Neural cell (in vitro differentiated cells): Measurements from ENCODE around the gene ZMYND11. TPM values are rescaled to one million over a fixed set of nuclear protein-coding genes. Genes with fewer than 3 reads are reported as not detected.

Experiments used
- H2AFZ ChIP-seq: fragments of 200-600, 300-800 bp; sonication (generic), shearing (Covaris generic); 2 replicates; pipeline ENCODE4 v1.6.0; 2014; ENCODE audit warnings: low read depth, mild to moderate bottlenecking, antibody characterized with exemption, low read length, moderate library complexity
- H3F3A ChIP-seq: fragments of 200-600 bp; shearing (Covaris generic); 2 replicates; pipeline ENCODE4 v1.6.1; 2016; ENCODE audit warnings: mild to moderate bottlenecking, moderate library complexity, mixed read lengths, antibody characterized with exemption, low read length; ENCODE audit not compliant: insufficient read depth, poor library complexity, severe bottlenecking
- H3K27ac ChIP-seq: fragments of 200-600, 300-800 bp; sonication (generic), shearing (Covaris generic); 2 replicates; pipeline ENCODE4 v1.5.1; 2014; ENCODE audit warnings: mild to moderate bottlenecking, low read length, moderate library complexity
- H3K27me3 ChIP-seq: fragments of 300-800, 200-600 bp; sonication (generic), shearing (Covaris generic); 2 replicates; pipeline ENCODE4 v1.6.0; 2014; ENCODE audit warnings: mild to moderate bottlenecking, low read depth, low read length, moderate library complexity; ENCODE audit not compliant: insufficient read depth
- H3K36me3 ChIP-seq: fragments of 300-800, 200-600 bp; sonication (generic), shearing (Covaris generic); 2 replicates; pipeline ENCODE4 v1.5.1; 2014; ENCODE audit warnings: mild to moderate bottlenecking, antibody characterized with exemption, low read length, moderate library complexity; ENCODE audit not compliant: insufficient read depth
- H3K4me2 ChIP-seq: fragments of 300-800, 200-600 bp; sonication (generic), shearing (Covaris generic); 2 replicates; pipeline ENCODE4 v1.6.0; 2014; ENCODE audit warnings: mild to moderate bottlenecking, low read length
- H3K4me3 ChIP-seq: fragments of 300-800, 200-600 bp; sonication (generic), shearing (Covaris generic); 2 replicates; pipeline ENCODE4 v1.5.1; 2014; ENCODE audit warnings: mild to moderate bottlenecking, low read length, moderate library complexity
- H3K79me2 ChIP-seq: fragments of 200-600 bp; shearing (Covaris generic); replicated peaks from 2 replicates; pipeline ENCODE4 v1.6.0; 2014; ENCODE audit warnings: mild to moderate bottlenecking, low read length, moderate library complexity; ENCODE audit not compliant: insufficient read depth
- H3K9ac ChIP-seq: fragments of 300-800, 200-600 bp; sonication (generic), shearing (Covaris generic); 2 replicates; pipeline ENCODE4 v1.6.1; 2016; ENCODE audit warnings: mild to moderate bottlenecking, low read length, mixed read lengths
- H3K9me2 ChIP-seq: fragments of 200-600 bp; shearing (Covaris generic); 2 replicates; pipeline ENCODE4 v1.6.1; 2016; ENCODE audit warnings: mild to moderate bottlenecking, low read length, mixed read lengths; ENCODE audit not compliant: insufficient read depth
- H3K9me3 ChIP-seq: fragments of 200-600, 300-800 bp; sonication (generic), shearing (Covaris generic); 2 replicates; pipeline ENCODE4 v1.6.1; 2016; ENCODE audit warnings: mild to moderate bottlenecking, mixed run types, low read length, moderate library complexity, mixed read lengths
- H4K20me1 ChIP-seq: fragments of 200-600 bp; shearing (Covaris generic); 2 replicates; pipeline ENCODE4 v1.6.1; 2016; ENCODE audit warnings: mild to moderate bottlenecking, mixed run types; ENCODE audit not compliant: insufficient read depth
- EP300 ChIP-seq: fragments of 450-650 bp; conservative IDR thresholded peaks from 2 replicates; pipeline ENCODE4 v1.6.1; 2014; ENCODE audit warnings: antibody characterized with exemption, mild to moderate bottlenecking, moderate library complexity; ENCODE audit not compliant: poor library complexity, severe bottlenecking
- EZH2 ChIP-seq: fragments of 200-600, 300-800 bp; shearing (Covaris generic), sonication (generic); IDR thresholded peaks from 2 replicates; pipeline ENCODE4 v1.6.1; 2014; ENCODE audit warnings: antibody characterized with exemption, low read length, borderline replicate concordance, mild to moderate bottlenecking; ENCODE audit not compliant: insufficient read depth, poor library complexity, severe bottlenecking
- MXI1 ChIP-seq: fragments of 450-650 bp; conservative IDR thresholded peaks from 2 replicates; pipeline ENCODE4 v1.6.1; 2014; ENCODE audit warnings: antibody characterized with exemption, mild to moderate bottlenecking; ENCODE audit not compliant: poor library complexity, severe bottlenecking
- POLR2AphosphoS5 ChIP-seq: IDR thresholded peaks from 2 replicates; pipeline ENCODE4 v1.6.1; 2012
- RAD21 ChIP-seq: fragments of 450-650 bp; conservative IDR thresholded peaks from 2 replicates; pipeline ENCODE4 v1.6.1; 2014; ENCODE audit warnings: antibody characterized with exemption, mild to moderate bottlenecking, moderate library complexity
- SMC3 ChIP-seq: fragments of 450-650 bp; conservative IDR thresholded peaks from 2 replicates; pipeline ENCODE4 v1.6.1; 2014; ENCODE audit warnings: antibody characterized with exemption, mild to moderate bottlenecking, moderate library complexity; ENCODE audit not compliant: poor library complexity
- TAF1 ChIP-seq: IDR thresholded peaks from 2 replicates; pipeline ENCODE4 v1.6.1; 2012; ENCODE audit warnings: low read depth
- polyA plus RNA-seq: library from polyadenylated mRNA; depleted of rRNA; stranded (reverse); fragments of >200 nt; gene quantifications from 2 replicates; pipeline ENCODE4 v1.2.3, GENCODE V29; 2014
- TF ChIP-seq, protein P1 (sequence below): fragments of 450-650 bp; IDR thresholded peaks from 2 replicates; pipeline ENCODE4 v1.5.1; 2014; ENCODE audit warnings: antibody characterized with exemption, mild to moderate bottlenecking, moderate library complexity; ENCODE audit not compliant: poor library complexity, severe bottlenecking
- TF ChIP-seq, protein P2 (sequence below): IDR thresholded peaks from 2 replicates; pipeline ENCODE4 v1.6.1; 2012; ENCODE audit warnings: borderline replicate concordance

Gene ZMYND11
- polyA plus RNA-seq, 1 donor from 2014 or later = 122 TPM

DNA sequence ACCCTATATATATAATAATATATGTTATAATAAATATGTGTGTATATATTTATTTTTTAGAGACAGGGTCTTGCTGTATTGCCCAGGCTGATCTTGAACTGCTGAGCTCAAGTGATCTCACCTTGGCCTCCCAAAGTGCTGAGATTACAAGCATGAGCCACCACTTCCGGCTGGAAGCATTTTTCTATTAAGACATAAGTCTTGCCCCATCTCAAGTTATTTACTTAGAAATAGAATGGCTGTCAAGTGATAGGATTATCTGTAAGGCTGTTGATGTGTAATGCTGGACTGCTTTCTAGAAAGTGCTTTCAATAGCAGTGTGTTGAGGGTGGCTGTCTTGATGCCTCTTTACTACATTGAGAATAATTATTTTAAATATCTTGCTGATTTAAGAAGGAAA is 65.2 kb downstream of the ZMYND11 start:
- TF ChIP-seq MXI1 (no peak), SMC3 (no peak), EZH2 (no peak), POLR2AphosphoS5 (no peak), EP300 (no peak)
- TF ChIP-seq, protein P1, sequence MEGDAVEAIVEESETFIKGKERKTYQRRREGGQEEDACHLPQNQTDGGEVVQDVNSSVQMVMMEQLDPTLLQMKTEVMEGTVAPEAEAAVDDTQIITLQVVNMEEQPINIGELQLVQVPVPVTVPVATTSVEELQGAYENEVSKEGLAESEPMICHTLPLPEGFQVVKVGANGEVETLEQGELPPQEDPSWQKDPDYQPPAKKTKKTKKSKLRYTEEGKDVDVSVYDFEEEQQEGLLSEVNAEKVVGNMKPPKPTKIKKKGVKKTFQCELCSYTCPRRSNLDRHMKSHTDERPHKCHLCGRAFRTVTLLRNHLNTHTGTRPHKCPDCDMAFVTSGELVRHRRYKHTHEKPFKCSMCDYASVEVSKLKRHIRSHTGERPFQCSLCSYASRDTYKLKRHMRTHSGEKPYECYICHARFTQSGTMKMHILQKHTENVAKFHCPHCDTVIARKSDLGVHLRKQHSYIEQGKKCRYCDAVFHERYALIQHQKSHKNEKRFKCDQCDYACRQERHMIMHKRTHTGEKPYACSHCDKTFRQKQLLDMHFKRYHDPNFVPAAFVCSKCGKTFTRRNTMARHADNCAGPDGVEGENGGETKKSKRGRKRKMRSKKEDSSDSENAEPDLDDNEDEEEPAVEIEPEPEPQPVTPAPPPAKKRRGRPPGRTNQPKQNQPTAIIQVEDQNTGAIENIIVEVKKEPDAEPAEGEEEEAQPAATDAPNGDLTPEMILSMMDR = no peak
- no peaks in the 10 kb centered on the region for H3K27me3 ChIP-seq
- no peak overlapping the region for H3K9ac ChIP-seq
- no peaks in the 10 kb centered on the region for H3K36me3 ChIP-seq
- no peaks in the 10 kb centered on the region for H3K9me3 ChIP-seq
- H3K79me2 ChIP-seq = no peaks in the 10 kb centered on the region
- no peaks in the 10 kb centered on the region for H4K20me1 ChIP-seq
- H3K27ac ChIP-seq = no peak overlapping the region
- H3K4me2 ChIP-seq = no peak overlapping the region
- H3K4me3 ChIP-seq = no peak overlapping the region
- H2AFZ ChIP-seq = no peak overlapping the region
- H3K9me2 ChIP-seq = no peaks in the 10 kb centered on the region
- H3F3A ChIP-seq = no peaks in the 10 kb centered on the region

- TF ChIP-seq TAF1 = no peak
- no peak for TF ChIP-seq RAD21
- no peak for TF ChIP-seq EP300
- no peak for TF ChIP-seq EZH2
- TF ChIP-seq SMC3 = no peak
- TF ChIP-seq, protein P2, sequence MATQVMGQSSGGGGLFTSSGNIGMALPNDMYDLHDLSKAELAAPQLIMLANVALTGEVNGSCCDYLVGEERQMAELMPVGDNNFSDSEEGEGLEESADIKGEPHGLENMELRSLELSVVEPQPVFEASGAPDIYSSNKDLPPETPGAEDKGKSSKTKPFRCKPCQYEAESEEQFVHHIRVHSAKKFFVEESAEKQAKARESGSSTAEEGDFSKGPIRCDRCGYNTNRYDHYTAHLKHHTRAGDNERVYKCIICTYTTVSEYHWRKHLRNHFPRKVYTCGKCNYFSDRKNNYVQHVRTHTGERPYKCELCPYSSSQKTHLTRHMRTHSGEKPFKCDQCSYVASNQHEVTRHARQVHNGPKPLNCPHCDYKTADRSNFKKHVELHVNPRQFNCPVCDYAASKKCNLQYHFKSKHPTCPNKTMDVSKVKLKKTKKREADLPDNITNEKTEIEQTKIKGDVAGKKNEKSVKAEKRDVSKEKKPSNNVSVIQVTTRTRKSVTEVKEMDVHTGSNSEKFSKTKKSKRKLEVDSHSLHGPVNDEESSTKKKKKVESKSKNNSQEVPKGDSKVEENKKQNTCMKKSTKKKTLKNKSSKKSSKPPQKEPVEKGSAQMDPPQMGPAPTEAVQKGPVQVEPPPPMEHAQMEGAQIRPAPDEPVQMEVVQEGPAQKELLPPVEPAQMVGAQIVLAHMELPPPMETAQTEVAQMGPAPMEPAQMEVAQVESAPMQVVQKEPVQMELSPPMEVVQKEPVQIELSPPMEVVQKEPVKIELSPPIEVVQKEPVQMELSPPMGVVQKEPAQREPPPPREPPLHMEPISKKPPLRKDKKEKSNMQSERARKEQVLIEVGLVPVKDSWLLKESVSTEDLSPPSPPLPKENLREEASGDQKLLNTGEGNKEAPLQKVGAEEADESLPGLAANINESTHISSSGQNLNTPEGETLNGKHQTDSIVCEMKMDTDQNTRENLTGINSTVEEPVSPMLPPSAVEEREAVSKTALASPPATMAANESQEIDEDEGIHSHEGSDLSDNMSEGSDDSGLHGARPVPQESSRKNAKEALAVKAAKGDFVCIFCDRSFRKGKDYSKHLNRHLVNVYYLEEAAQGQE = no peak
- no peak for TF ChIP-seq POLR2AphosphoS5
- no peak for TF ChIP-seq MXI1
- TF ChIP-seq, protein P1 = no peak
- Histone ChIP-seq H3K9me2 (no peaks in the 10 kb centered on the region), H3K4me3 (no peak overlapping the region), H3K27me3 (no peaks in the 10 kb centered on the region), H2AFZ (no peak overlapping the region), H3K9ac (no peak overlapping the region), H3F3A (no peaks in the 10 kb centered on the region), H3K79me2 (no peaks in the 10 kb centered on the region), H3K9me3 (no peaks in the 10 kb centered on the region), H4K20me1 (no peaks in the 10 kb centered on the region), H3K4me2 (no peak overlapping the region), H3K36me3 (no peaks in the 10 kb centered on the region), H3K27ac (no peak overlapping the region)
Observed at GRCh38 chr10:201328-201771, 66.1 kb downstream of the ZMYND11 start.
